DMS114 treated with DMSO at 0.1 percent for 48 hours (cell line): ENCODE measurements around the gene SIX3.
A peak's percentile ranks its signal among the peaks of the same experiment; 100 is the strongest.

Source experiments
- DNase-seq: peaks from one replicate; lab custom pipeline; 2025; ENCODE audit not compliant: unreplicated experiment; lab: John Stamatoyannopoulos, UW

SIX3 gene

GRCh38 chr2:44941551-44942234, at the start of gene SIX3:
SIX3 (plus strand) TSS chr2:44941702; CDS start chr2:44942105, 403 bp downstream.
- DNase-seq: peak; percentile 74

- DNase-seq: no peak
Measured at GRCh38 chr2:44894058-44894457, 47.4 kb upstream of the SIX3 start.

DNA sequence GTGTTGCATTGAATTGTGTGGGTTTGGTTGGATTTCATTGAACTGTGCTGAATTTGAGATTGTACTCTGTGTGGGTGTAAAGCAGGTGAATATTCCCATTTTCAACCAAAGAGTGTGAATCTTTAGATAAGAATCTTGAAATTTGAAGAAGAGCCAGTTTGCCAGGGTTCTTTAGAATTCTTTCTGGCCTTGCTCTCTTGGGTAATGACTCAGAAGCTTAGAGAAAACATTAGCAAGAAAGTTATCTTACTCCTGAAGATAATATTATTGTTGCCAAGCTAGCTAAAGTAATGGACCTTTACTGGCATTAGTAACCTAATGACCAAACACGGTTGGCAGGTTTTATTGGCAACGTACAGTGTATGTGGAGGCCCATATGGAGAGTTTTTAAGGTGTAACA, 46.4 kb upstream of the SIX3 start:
- DNase-seq: no peak

- DNase-seq: no peak
Measured at GRCh38 chr2:44897406-44897805, 44.1 kb upstream of the SIX3 start.

- DNase-seq: no peak
Measured at GRCh38 chr2:44902217-44903137, 39.0 kb upstream of the SIX3 start.

- no peak for DNase-seq
Measured at GRCh38 chr2:44904578-44904977, 36.9 kb upstream of the SIX3 start.

DNA sequence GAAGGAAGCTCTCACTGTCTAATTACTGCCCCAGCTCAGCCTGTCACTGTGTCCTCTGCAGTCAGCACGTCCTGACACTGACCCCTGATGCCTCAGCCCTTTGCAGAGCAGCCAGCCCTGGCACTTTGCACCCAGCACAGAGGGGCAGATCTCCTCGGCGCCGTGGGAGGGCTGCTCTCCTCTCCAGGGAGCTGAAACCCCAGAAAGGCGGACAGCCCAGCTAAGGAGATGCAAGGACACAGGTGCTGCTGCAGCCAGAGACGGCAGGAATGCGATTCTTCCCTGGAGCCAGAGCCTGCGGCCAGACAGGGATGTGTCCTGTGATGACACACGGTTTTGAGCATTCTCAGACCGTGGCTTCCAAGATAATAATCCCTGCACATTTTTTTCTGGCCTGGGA, 34.5 kb upstream of the SIX3 start:
- DNase-seq: no peak

GRCh38 chr2:44909831-44910230, 31.7 kb upstream of the SIX3 start:
- no peak for DNase-seq

DNA sequence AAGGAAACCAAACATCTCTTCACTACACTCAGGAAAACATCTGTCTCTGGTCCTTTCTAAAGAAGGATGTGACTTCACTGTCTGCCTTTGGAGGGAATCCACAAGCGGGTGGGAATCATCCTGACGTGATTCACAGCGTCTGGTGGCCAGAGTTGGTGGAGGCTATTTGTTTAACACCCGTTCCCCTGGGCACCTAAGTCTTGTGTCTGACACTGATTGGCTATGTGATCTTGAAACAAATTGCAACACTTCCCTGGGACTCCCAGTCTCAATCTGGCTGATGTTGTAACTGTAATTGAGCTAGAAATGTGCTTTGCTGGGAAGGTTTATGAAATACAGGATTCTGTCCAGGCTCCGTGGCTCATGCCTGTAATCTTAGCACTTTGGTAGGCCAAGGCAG, 28.8 kb upstream of the SIX3 start:
- no peak for DNase-seq

DNA sequence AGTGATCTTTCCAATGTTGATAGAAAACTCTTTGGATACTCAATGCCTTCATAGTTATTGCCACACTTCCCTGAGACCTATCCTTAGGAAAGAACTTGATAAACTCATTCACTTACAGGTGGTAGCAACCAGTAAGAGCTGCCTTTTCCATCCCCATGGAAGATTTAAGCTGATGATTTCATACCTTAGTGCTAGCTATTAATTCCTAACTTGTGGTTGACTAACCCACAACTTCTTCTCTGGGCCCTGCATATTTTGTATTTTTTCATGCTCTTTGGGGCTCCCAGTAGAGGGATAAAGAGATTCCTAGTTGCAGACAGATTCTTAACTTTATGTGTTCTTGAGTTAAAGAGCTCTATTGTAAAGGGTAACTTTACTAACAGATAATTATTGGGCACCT, 25.2 kb upstream of the SIX3 start:
- no peak for DNase-seq

DNA sequence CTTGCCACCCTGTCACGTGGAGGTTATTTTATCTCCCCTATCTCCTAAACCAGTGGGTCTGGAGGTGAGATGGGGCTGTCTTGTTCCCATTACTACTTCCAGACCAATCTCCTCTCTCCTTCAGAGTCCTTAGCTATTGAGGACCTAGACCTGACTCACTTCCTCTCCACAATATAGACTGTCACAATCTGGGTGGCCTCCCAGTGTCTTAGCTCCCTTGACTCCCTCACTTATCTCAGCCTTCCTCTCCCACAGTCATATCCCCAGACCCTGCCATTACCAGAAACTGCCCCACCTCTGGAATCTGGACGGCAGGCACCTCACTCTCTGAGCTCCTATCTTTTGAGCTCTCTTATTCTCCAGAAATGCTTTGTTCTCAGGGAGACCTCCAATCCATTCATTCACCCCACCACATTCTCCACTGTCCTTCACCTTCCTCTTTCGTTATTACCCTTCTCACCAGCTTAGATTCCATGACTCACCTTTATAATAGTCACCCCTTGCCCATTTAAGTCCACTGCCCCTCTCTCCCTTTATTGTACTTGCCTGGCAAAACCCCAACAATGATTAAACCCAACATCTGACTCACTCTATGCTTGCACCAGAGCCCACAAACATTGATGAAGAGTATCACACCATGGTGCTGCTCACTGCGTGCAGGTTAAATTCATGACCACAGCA, 23.3 kb upstream of the SIX3 start:
- no peak for DNase-seq

DNA sequence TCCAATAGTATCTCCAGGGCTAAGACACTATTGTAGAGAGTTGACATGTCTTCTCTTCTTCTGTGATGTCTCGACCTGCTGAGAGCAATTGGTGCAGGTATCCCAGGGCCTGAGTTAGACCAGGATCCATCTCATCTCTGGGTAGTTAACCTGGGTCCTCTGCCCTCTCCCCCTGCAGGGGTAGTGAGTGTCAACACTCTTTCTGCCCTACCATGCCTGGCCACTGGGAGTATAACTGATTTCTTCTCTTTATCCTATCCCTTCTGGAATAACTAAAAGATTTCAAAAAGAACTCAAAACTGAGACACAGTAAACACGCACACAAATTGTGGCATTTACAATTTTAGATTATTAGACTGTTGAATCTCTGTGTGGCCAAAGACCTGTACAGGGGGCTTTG, 20.8 kb upstream of the SIX3 start:
- no peak for DNase-seq

DNA sequence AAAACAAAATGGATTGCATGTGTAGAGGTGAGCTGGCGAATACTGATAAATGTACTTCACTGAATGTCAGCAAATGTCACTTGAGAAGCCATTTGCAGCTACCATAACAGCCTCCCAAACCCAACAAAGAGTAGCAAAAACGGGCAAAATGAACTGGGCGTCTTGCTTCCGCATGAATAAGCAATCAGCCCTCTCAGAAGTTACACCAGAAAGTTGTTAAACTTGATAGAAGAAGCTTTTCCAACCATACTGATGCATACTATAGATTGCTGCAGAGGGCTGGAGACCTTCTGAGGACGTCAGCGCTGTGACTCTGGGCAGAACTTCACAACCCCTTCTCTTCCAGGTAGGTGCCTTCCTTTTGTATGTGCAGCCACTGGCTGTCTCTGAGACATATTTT, 18.7 kb upstream of the SIX3 start:
- no peak for DNase-seq

DNA sequence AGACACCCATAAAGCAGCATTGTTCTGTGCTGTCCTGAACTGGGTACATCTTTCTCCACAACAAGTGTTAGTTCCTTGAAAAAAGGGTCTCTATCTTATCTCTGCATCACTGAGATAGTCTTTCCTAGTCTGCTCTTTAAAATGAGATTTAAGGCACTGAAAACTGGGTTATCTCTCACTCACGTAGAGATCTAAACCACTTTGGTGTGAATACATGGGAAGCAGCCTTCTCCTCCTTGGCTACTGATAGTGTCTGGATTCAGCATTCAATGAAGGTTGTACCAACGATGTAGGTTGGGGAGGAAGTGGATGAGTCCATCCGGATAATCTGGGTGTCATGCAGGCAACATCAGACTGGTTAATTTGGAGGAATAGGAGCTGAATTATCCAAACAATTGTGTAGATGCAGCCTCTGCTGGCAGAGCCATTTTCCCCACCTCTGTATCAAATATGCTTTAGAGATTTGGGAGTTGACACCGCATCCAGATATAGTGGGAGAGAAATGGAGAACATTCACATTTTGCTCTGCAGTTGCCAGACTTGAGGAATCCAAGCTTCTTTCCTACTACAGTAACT, 15.9 kb upstream of the SIX3 start:
- DNase-seq: no peak

DNA sequence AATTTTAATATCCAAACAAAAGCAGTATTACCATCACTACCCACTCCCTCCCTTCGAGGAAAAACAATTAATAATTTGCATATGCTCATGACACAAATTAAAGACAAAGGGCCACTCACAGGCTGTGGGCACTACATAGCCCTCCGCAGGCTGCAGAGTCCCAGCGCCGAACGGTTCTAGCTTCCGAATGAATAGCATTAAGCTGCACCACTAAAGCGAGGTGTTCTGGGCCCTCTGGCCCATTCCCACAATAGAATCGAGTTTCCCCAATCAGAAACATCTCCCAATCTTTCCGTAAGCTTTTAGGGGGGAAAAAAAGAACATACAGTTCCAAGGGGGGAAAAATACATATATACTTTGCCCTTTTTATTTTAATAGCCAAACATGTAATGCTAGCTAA, 14.5 kb upstream of the SIX3 start:
- DNase-seq: no peak

GRCh38 chr2:44927985-44928482, 13.5 kb upstream of the SIX3 start:
- no peak for DNase-seq

DNA sequence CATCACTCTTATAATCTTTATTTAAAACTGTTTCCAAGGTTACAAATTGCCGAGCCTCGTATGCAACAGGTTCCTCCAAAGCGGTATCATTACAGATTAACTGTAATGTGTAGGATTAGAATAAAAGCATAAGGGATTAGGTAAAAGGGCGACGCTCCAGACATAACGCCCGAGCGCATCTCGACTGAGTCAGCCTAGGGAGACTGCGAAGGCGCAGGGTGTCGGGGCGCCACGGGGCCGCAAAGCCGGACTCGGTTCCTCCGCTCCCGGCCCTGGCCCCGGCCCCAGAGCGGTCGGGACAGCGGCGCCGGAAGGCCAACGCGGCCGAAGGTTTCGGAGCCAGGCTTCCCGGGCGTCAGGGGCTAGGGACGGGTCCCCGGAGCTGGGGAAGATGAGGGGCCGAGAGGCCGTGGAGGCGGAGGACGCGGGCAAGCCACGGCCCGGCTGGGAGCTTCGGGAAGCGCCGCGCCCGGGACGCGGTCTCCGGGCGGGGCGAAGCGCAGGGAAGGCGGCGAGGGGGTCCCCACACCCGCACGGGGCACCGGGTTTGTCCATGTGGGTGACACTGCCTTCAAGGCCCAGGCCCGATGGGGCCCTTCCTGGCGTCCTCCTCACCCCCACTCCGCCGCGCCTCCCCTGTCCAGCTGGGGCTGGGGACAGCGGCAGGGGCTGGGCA, 12.9 kb upstream of the SIX3 start:
- DNase-seq: no peak

DNA sequence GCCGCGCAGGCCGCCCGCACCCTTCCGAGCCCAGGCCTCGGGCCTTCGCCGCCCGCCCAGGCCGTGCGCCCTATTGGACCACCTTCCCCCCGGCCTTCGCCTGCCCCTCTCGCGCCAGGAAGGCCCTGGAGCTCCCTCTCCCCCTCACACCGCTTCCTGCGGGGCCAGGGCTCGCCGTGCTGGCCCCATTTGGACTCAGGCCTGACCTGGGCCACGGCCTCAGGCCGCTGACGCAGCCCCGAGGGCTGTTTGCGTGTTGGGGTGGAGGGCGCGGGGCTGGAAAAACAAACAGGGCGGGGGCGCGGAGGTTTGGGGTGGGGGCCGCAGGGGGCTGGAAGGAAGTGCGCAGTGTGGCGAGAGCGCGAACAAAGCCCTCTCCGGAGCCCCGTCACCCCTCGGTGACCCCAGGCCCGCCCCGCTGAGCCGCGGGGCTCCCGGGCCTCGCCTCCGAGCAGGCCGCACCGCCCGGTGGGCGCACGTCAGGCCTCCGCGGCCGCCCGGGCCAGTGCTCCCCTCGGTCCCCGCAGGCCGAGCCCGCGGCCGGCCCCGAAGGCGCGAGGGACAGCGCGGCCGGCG, 12.3 kb upstream of the SIX3 start:
- no peak for DNase-seq

- no peak for DNase-seq
Measured at GRCh38 chr2:44929735-44930273, 11.7 kb upstream of the SIX3 start.
